ENCODE measurements around the gene COL5A1.

Gene COL5A1

GRCh38 chr9:134881313-134881670 lies 239.7 kb downstream of the COL5A1 start:
- TF ChIP-seq FOXP2 (optimal IDR thresholded peaks at IDR 0.05; ENCODE audit: borderline replicate concordance, extremely low read depth, extremely low read length, insufficient read depth), result no peak
- TF ChIP-seq SIN3A (IDR thresholded peaks at IDR 0.05; ENCODE audit: borderline replicate concordance, insufficient read depth, low read length), result no peak
- TF ChIP-seq TAF1 (IDR thresholded peaks at IDR 0.05; ENCODE audit: borderline replicate concordance, insufficient read depth, low read length), result no peak
- TF ChIP-seq REST (IDR thresholded peaks at IDR 0.05; ENCODE audit: insufficient read depth in 1 of 2, low read depth in 2 of 2, low read length in 2 of 2), result no peak
- TF ChIP-seq POLR2AphosphoS5 (IDR thresholded peaks at IDR 0.05; ENCODE audit: low read depth, low read length), result no peak

- TF ChIP-seq TAF1 (IDR thresholded peaks at IDR 0.05; ENCODE audit: borderline replicate concordance, insufficient read depth, low read length), result no peak
- TF ChIP-seq SIN3A (IDR thresholded peaks at IDR 0.05; ENCODE audit: borderline replicate concordance, insufficient read depth, low read length), result no peak
- no peak for TF ChIP-seq POLR2AphosphoS5 (IDR thresholded peaks at IDR 0.05; ENCODE audit: low read depth, low read length)
- TF ChIP-seq FOXP2 (optimal IDR thresholded peaks at IDR 0.05; ENCODE audit: borderline replicate concordance, extremely low read depth, extremely low read length, insufficient read depth), result no peak
- TF ChIP-seq REST (IDR thresholded peaks at IDR 0.05; ENCODE audit: insufficient read depth in 1 of 2, low read depth in 2 of 2, low read length in 2 of 2), result no peak
Measured at GRCh38 chr9:134882204-134882785, 240.7 kb downstream of the COL5A1 start.

- no peak for TF ChIP-seq SIN3A (IDR thresholded peaks at IDR 0.05; ENCODE audit: borderline replicate concordance, insufficient read depth, low read length)
- TF ChIP-seq TAF1 (IDR thresholded peaks at IDR 0.05; ENCODE audit: borderline replicate concordance, insufficient read depth, low read length), result no peak
- TF ChIP-seq REST (IDR thresholded peaks at IDR 0.05; ENCODE audit: insufficient read depth in 1 of 2, low read depth in 2 of 2, low read length in 2 of 2), result no peak
- no peak for TF ChIP-seq FOXP2 (optimal IDR thresholded peaks at IDR 0.05; ENCODE audit: borderline replicate concordance, extremely low read depth, extremely low read length, insufficient read depth)
- TF ChIP-seq POLR2AphosphoS5 (IDR thresholded peaks at IDR 0.05; ENCODE audit: low read depth, low read length), result no peak
Measured at GRCh38 chr9:134883040-134883782, 241.6 kb downstream of the COL5A1 start.

- TF ChIP-seq POLR2AphosphoS5 (IDR thresholded peaks at IDR 0.05; ENCODE audit: low read depth, low read length) (no peak), TAF1 (IDR thresholded peaks at IDR 0.05; ENCODE audit: borderline replicate concordance, insufficient read depth, low read length) (no peak), FOXP2 (optimal IDR thresholded peaks at IDR 0.05; ENCODE audit: borderline replicate concordance, extremely low read depth, extremely low read length, insufficient read depth) (no peak), REST (IDR thresholded peaks at IDR 0.05; ENCODE audit: insufficient read depth in 1 of 2, low read depth in 2 of 2, low read length in 2 of 2) (no peak), SIN3A (IDR thresholded peaks at IDR 0.05; ENCODE audit: borderline replicate concordance, insufficient read depth, low read length) (no peak)
Measured at GRCh38 chr9:134884492-134884891, 242.9 kb downstream of the COL5A1 start.

All from PFSK-1 (cell line).